Fibroblast of skin of abdomen (primary cell): ENCODE measurements around the gene ZNF593.

Experiments used
- DNase-seq: peaks from one replicate; pipeline ENCODE4 v3.0.0-alpha.2; 2013

Gene ZNF593

GRCh38 chr1:26148887-26149286 lies 20.8 kb upstream of the ZNF593 start:
- DNase-seq = no peak

- DNase-seq = no peak
Observed at GRCh38 chr1:26153966-26154532, 15.7 kb upstream of the ZNF593 start.

- no peak for DNase-seq
Observed at GRCh38 chr1:26154750-26155149, 15.0 kb upstream of the ZNF593 start.

GRCh38 chr1:26155370-26156284 lies 14.1 kb upstream of the ZNF593 start:
- no peak for DNase-seq

- DNase-seq = peak; percentile 38
Observed at GRCh38 chr1:26156285-26157038, 13.2 kb upstream of the ZNF593 start.

- no peak for DNase-seq
Observed at GRCh38 chr1:26158271-26158907, 11.3 kb upstream of the ZNF593 start.

DNA sequence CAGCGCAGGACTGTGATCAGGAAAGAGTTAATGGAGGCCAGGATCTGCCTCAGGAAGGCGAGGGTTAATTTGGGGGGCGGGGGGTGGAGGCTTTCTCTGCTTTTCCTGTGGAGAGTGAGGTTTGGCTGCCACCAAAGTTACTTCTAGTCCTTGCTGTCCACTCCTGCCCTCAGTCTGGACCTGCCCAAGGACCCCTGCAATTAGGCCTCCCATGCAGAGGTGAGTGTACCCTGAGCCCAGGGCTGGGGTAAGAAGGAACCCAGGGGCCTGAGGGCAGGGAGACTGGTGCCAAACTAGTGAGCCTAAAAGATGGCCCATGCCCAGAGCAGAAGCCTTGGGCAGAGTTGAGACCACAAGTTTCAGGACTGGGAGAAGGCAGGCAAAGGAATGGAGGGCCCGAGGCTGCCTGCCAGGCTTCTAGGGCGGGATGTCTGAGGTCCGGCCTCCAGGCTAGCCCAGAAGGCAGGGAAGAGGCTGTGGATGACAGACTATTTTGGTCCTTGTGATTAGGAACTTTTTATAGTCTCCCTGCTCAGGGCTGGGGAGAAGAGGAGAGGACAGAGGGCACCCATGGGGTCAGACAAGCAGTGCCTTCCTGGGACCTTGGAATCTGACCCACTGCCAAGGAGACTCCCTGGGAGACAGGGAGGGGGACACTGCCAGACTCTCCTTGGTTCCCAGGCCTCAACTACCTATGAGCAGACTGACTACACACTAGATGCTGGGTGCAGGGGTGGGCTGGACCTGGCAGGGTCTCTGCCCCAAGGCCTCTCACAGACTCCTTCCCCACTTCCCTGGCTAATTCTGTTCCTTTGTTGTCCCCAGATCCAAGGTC lies 10.6 kb upstream of the ZNF593 start, which contains the start of gene FAM110D:
TSS of gene FAM110D (plus strand) at position 172 of the 835 bp plus-strand sequence. CDS start 2,213 bp downstream, outside the sequence.
- DNase-seq = no peak

DNA sequence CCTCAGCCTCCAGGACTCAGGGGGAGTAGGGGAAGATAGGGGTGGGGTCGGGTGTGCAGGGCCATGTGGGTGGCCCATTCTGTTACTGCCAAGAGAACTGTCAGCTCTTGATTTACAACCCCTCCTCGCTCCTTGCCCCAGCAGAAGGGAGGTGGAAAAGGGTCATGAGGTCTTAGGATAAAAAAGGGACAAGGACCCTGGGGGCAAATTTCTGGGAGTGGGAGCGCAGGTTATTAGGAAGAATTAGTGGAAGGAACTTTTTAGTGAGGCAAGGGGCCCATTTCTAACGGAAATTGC lies 10.0 kb upstream of the ZNF593 start:
- DNase-seq = no peak

DNA sequence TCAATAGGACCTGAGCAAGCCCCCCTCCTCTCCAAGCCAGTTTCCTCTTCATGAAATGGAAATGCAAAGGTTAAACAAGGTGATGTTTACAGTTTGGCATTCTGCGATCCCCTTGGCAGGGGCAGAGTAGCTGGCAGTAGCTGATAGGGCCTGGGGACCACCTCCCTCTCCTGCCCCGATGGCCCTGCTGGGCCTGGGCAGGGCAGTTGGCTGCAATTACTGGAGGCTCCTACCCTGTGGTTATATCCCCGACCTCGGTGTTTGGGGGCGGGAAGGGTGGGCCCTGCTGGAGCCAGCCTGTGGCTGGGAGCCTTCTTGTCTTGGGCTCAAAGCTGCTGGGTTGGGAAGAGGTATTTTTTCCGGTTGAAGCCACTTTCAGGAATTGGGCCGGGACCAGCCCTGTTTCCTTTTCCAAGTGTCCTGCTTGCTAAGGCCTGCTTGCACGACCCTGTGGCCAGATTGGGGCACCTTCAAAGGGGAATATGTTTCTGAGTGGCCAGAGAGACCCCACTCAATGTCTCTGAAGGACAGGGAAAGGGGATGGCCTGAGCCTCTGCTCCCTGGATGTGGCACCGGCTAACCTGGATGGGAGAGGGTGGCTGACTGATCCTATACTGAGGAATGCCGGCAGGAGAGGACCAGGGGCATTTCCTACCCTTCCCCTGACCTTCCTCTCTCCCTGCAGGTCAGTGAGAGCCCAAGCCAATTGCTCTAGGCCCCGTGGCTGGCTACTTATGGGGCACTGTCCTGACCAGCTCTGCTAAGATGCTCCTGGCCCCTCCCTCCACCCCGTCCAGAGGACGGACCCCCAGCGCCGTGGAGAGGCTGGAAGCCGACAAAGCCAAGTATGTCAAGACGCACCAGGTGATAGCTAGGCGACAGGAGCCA lies 8.9 kb upstream of the ZNF593 start:
- DNase-seq = no peak

GRCh38 chr1:26161415-26162219 lies 8.1 kb upstream of the ZNF593 start:
- peak; percentile 53 for DNase-seq

- no peak for DNase-seq
Observed at GRCh38 chr1:26162220-26162709, 7.4 kb upstream of the ZNF593 start.

DNA sequence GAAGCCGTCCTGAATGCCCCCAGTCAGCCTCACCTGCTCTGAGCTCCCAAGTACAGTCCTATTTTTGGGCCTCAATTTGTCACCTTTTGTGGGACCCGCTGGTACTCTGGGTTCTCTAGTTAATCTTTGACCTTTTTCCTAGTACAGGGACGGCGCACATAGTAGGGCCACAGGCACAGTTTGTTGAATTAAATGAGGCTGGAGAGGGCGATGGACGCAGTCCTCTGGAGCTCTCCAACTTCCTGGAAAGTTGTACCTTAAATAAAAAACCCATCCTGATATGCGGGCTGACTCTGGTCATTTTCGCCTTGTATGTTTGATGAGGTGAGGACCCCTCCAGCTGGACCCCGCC lies 6.0 kb upstream of the ZNF593 start:
- no peak for DNase-seq

DNA sequence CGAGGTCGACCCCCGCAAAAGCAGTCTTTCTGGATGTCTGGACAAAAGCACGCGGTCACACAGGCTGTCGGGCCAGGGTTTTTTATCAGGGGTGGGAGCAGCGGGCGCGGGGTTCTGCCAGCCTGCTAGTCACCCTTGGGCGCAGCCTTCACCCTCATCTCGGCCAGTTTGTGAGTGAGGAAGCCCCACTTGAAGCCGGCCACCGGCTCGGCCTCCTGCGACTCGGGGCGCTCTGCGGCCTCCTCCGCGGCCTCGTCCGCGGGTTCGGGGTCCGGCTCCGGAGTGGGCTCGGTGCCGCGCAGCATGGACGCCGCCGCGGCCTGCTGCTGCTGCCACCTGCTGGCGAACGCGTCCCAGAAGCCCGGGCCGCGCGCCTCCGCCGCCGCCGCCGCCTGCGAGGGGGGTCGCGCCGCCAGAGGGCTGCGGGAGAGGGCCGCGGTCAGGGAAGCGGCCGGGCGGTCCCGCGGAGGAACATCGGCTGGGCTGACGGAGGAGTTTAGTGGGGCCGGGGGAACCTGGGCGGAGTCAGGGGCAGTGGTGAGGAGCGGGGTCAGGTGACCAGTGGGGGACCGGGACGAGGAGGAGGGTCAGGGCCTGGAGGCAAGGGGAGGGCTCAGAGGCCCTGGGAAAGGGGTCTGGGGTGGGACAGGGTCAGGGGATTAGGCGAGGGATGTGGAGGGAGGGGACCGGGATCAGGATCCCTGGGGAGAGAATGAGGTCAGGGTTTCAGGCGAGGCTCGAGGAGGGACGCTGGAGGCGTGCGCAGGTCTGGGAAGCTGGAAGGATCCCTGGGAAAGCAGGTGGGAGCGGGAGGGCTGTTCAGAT lies 5.5 kb upstream of the ZNF593 start:
- DNase-seq = peak; percentile 19

DNA sequence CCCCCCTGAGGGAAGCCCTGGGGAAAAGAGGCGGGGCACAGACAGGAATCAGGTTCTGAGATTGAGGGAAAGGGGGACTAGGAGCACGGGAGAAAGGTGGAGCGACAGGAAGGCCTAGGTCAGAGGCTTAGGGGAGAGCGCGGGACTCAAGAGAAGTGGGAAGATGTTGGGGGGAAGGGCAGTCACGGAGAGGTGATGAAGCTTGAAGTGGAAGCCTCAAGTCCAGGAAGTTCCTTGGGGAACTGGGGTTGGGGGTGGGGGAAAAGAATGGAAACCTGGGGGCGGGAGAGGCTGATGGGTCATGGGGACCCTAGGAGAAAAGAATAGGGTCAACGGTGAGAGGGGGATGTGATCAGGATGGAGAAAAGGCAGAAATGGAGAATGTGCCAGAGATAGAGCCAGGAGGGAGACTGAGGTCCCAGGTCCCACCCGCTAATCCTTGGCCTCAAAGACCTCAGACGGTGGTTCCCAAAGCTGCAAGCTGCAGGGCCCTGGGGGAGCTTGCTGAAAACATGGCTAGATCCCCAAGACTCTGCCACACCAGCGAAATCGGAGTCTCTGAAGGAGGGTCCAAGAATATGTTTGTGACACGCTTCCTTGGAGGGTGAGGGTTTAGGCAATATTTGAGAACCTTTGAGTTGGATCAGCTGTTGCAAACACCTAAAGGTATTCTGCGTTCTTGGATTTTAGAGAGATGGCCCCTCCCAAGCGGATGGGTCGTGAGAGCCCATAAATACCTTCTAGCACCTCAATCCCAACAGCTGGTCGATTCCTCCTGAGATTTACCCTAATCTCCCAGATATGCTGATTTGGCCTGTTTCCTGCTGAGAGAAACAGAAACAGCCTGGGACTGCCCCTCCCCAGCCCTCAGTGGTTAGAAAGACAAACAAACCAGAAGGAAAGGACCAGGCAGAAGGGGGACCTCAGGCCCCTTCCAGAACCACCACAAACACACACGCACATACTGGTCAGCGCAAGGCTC lies 4.6 kb upstream of the ZNF593 start:
- DNase-seq = no peak

GRCh38 chr1:26166719-26167281 lies 2.9 kb upstream of the ZNF593 start:
- DNase-seq = no peak

DNA sequence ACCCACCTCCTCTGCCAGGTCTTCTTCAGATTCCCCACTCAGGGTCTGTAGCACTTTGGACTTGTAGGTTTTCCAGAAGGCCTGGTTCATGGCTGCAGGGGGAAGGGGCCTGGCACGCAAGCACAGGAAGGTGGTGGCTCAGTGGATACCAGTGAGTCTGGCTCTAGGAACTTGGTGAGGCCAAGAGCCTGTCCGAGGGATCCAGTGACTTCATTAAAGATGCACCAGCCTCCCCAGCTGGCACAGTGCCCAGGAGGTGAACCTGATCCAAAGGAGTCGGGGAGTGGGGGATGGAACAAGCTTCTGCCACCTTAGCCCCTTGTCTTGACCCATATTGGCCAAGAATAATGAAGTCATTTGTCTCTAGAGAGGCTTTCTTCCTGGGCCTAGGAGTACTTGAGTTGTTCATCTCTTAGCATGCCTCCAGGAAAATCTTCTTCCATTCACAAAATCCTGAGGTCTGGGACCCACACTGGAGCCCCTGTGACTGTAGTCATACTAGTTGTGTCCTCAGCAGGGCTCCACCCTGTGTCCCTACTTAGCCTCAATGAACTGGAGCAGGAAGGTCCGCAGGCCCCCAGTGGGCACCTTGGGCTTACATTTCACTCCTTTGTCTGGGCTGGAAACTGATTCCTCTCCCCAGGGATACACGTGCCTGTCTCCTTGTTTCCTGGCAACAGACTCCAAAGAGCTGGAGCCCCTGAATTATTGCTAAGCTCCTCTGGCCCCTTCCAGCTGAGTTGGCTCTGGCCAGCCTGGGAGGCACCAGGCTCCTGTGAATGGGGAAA lies 1.1 kb upstream of the ZNF593 start, which contains the start of gene C1orf232:
TSS of gene C1orf232 (minus strand) at position 554 of the 788 bp plus-strand sequence. CDS start at position 90, 464 bp downstream.
- DNase-seq = no peak

DNA sequence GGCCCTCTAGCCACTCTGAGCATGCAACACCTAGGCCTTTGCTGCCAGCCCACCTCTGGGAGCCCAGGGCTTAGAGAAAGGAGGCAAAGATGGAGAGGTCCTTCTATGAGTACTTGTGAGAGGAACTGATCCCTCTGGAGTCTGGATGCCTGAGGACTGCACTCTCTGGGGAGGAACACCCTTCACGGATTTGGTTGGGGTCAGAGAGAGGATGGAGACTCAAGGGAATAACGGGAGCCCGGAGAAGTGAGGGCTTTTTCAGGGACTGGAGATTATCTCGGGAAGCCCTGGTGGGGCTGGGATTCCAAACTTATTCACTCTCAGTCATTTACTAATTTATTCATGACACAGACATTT lies 532 bp upstream of the ZNF593 start:
- no peak for DNase-seq
